ENCODE data around the gene PTGR2. TPM values are rescaled to one million over a fixed set of nuclear protein-coding genes. Genes with fewer than 3 reads are reported as not detected.

Gene PTGR2
- total RNA-seq, 1 experiment from 2014 or later, result 14.2 TPM

DNA sequence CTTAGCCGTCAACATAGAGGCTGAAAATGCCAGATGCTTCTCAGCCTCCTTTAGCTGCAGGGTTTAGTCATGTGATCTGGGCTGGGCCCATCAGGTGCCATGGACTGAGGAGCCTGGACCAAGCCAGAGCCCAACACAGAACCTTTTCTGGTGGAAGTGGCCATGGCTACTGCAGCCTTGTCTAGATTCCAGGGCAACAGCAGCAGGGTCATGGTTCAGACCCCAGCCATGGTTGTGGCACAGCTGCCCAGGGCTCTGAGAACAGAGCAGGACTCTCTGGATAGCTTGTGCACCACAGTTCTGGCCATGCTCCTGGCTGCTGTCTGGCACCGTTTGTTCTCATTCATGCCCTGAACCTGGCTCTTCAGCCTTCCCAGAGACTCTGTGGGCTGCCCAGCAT is 47.0 kb upstream of the PTGR2 start:
- peaks cover 30% of the 10 kb centered on the region for H3K4me1 ChIP-seq
- no peaks in the 10 kb centered on the region for H3K27me3 ChIP-seq (replicated peaks; ENCODE audit: control insufficient read depth, insufficient read depth, low read length)
- ChIA-PET POLR2A (no interaction called here), CTCF (no interaction called here)
- Mint-ChIP-seq H3K4me1 (ENCODE audit: low read depth, unreplicated experiment) (peaks cover 12% of the 10 kb centered on the region), H3K4me3 (ENCODE audit: unreplicated experiment) (no peak overlapping the region), H3K9me3 (ENCODE audit: unreplicated experiment) (no peaks in the 10 kb centered on the region), H3K27me3 (ENCODE audit: insufficient read depth, unreplicated experiment) (no peaks in the 10 kb centered on the region), H3K27ac (ENCODE audit: unreplicated experiment) (no peak overlapping the region), H3K36me3 (ENCODE audit: insufficient read depth, unreplicated experiment) (no peaks in the 10 kb centered on the region)
- BruUV-seq (replicated peaks), result no TSS peak
- DNase-seq, result no peak
- H3K36me3 ChIP-seq (ENCODE audit: control insufficient read depth, insufficient read depth, low read length), result no peaks in the 10 kb centered on the region
- no peak for TF ChIP-seq CTCF (IDR thresholded peaks at IDR 0.05; ENCODE audit: insufficient read depth in 1 of 2, low read depth in 1 of 2, low read length in 1 of 2, severe bottlenecking in 1 of 2, unreplicated experiment in 1 of 2)
- intact Hi-C loops (cut with micrococcal nuclease; ENCODE audit: unreplicated experiment), result no loop called here
- H3K9me3 ChIP-seq, result no peaks in the 10 kb centered on the region
- no peak overlapping the region for H3K4me3 ChIP-seq (ENCODE audit: low read depth, low read length)

DNA sequence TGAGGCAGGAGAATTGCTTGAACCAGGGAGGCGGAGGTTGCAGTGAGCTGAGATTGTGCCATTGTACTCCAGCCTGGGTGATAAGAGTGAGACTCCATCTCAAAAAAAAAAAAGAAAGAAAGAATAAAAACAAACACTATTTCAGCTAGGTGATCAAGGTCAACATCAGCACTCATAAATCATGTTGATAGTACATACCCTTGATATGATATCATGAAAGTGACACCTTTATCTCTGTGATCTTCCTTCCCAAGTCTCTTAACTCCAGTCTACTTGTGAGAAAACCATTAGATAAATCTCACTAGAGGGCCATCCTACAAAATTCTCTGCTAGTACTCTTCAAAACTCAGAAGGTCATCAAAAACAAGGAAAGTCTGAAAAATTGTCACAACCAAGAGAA is 44.2 kb upstream of the PTGR2 start:
- no peaks in the 10 kb centered on the region for H3K36me3 ChIP-seq (ENCODE audit: control insufficient read depth, insufficient read depth, low read length)
- no peaks in the 10 kb centered on the region for H3K9me3 ChIP-seq
- ChIA-PET POLR2A (interaction anchor here (0.6 kb wide), 2 partner anchors 22 to 31 kb away, joined by 3 to 6 read pairs; no protein-coding TSS in a partner anchor), CTCF (no interaction called here)
- H3K36me3 Mint-ChIP-seq (ENCODE audit: insufficient read depth, unreplicated experiment), result no peaks in the 10 kb centered on the region
- no peak overlapping the region for H3K27ac Mint-ChIP-seq (ENCODE audit: unreplicated experiment)
- no peak overlapping the region for H3K4me3 ChIP-seq (ENCODE audit: low read depth, low read length)
- H3K4me3 Mint-ChIP-seq (ENCODE audit: unreplicated experiment), result no peak overlapping the region
- no peaks in the 10 kb centered on the region for H3K9me3 Mint-ChIP-seq (ENCODE audit: unreplicated experiment)
- no TSS peak for BruUV-seq (replicated peaks)
- no peak for DNase-seq
- H3K4me1 ChIP-seq, result peaks cover 22% of the 10 kb centered on the region
- peaks cover 8% of the 10 kb centered on the region for H3K4me1 Mint-ChIP-seq (ENCODE audit: low read depth, unreplicated experiment)
- no peaks in the 10 kb centered on the region for H3K27me3 ChIP-seq (replicated peaks; ENCODE audit: control insufficient read depth, insufficient read depth, low read length)
- no peaks in the 10 kb centered on the region for H3K27me3 Mint-ChIP-seq (ENCODE audit: insufficient read depth, unreplicated experiment)
- intact Hi-C loops (cut with micrococcal nuclease; ENCODE audit: unreplicated experiment), result no loop called here
- no peak for TF ChIP-seq CTCF (IDR thresholded peaks at IDR 0.05; ENCODE audit: insufficient read depth in 1 of 2, low read depth in 1 of 2, low read length in 1 of 2, severe bottlenecking in 1 of 2, unreplicated experiment in 1 of 2)

GRCh38 chr14:73809391-73809790 is 42.2 kb upstream of the PTGR2 start:
- no peaks in the 10 kb centered on the region for H3K9me3 ChIP-seq
- Mint-ChIP-seq H3K27ac (ENCODE audit: unreplicated experiment) (no peak overlapping the region), H3K9me3 (ENCODE audit: unreplicated experiment) (no peaks in the 10 kb centered on the region), H3K4me1 (ENCODE audit: low read depth, unreplicated experiment) (peaks cover 5% of the 10 kb centered on the region), H3K36me3 (ENCODE audit: insufficient read depth, unreplicated experiment) (no peaks in the 10 kb centered on the region), H3K4me3 (ENCODE audit: unreplicated experiment) (no peak overlapping the region), H3K27me3 (ENCODE audit: insufficient read depth, unreplicated experiment) (no peaks in the 10 kb centered on the region)
- H3K4me1 ChIP-seq, result peaks cover 12% of the 10 kb centered on the region
- ChIA-PET CTCF (no interaction called here), POLR2A (no interaction called here)
- TF ChIP-seq CTCF (IDR thresholded peaks at IDR 0.05; ENCODE audit: insufficient read depth in 1 of 2, low read depth in 1 of 2, low read length in 1 of 2, severe bottlenecking in 1 of 2, unreplicated experiment in 1 of 2), result no peak
- intact Hi-C loops (cut with micrococcal nuclease; ENCODE audit: unreplicated experiment), result no loop called here
- no peak for DNase-seq
- BruUV-seq (replicated peaks), result no TSS peak
- H3K36me3 ChIP-seq (ENCODE audit: control insufficient read depth, insufficient read depth, low read length), result no peaks in the 10 kb centered on the region
- no peaks in the 10 kb centered on the region for H3K27me3 ChIP-seq (replicated peaks; ENCODE audit: control insufficient read depth, insufficient read depth, low read length)
- no peak overlapping the region for H3K4me3 ChIP-seq (ENCODE audit: low read depth, low read length)

Measured in Caco-2 (cell line).